GM19463 (cell line): ENCODE measurements around the gene ZMYND8.
"Not testable (repeated sequence)": the region's sequence is repeated elsewhere in the genome, so short reads cannot be mapped to it uniquely, and the experiment has no call there.

Source experiments
- ATAC-seq: cut with Tn5 transposase; IDR thresholded peaks from one replicate; pipeline ENCODE4 v1.9.1; 2021; ENCODE audit warnings: mild to moderate bottlenecking, moderate library complexity; ENCODE audit not compliant: unreplicated experiment

ZMYND8 gene

GRCh38 chr20:47253872-47254271 lies 102.6 kb downstream of the ZMYND8 start:
- no peak for ATAC-seq

GRCh38 chr20:47252879-47253307 lies 103.6 kb downstream of the ZMYND8 start:
- no peak for ATAC-seq

- ATAC-seq, result no peak
These were observed 105.1 kb downstream of the ZMYND8 start for GRCh38 chr20:47251154-47252020.

- no peak for ATAC-seq
These were observed 106.1 kb downstream of the ZMYND8 start for GRCh38 chr20:47250360-47250759.

GRCh38 chr20:47249913-47250312 lies 106.6 kb downstream of the ZMYND8 start:
- ATAC-seq, result no peak

- no peak for ATAC-seq
These were observed 108.0 kb downstream of the ZMYND8 start for GRCh38 chr20:47248448-47248966.

- no peak for ATAC-seq
These were observed 108.5 kb downstream of the ZMYND8 start for GRCh38 chr20:47247972-47248371.

GRCh38 chr20:47246061-47246777 lies 110.3 kb downstream of the ZMYND8 start:
- no peak for ATAC-seq

GRCh38 chr20:47245166-47245565 lies 111.3 kb downstream of the ZMYND8 start:
- not testable (repeated sequence) for ATAC-seq

- ATAC-seq, result no peak
These were observed 112.0 kb downstream of the ZMYND8 start for GRCh38 chr20:47244451-47244850.

GRCh38 chr20:47243532-47244305 lies 112.8 kb downstream of the ZMYND8 start:
- no peak for ATAC-seq

GRCh38 chr20:47243003-47243402 lies 113.5 kb downstream of the ZMYND8 start:
- no peak for ATAC-seq

GRCh38 chr20:47241345-47241781 lies 115.1 kb downstream of the ZMYND8 start:
- no peak for ATAC-seq

GRCh38 chr20:47240096-47240495 lies 116.4 kb downstream of the ZMYND8 start:
- not testable (repeated sequence) for ATAC-seq

GRCh38 chr20:47239719-47240067 lies 116.8 kb downstream of the ZMYND8 start:
- ATAC-seq, result no peak

GRCh38 chr20:47238780-47239718 lies 117.5 kb downstream of the ZMYND8 start:
- ATAC-seq, result no peak

- no peak for ATAC-seq
These were observed 118.8 kb downstream of the ZMYND8 start for GRCh38 chr20:47237715-47238114.

- no peak for ATAC-seq
These were observed 119.9 kb downstream of the ZMYND8 start for GRCh38 chr20:47236639-47236900.

- no peak for ATAC-seq
These were observed 120.5 kb downstream of the ZMYND8 start for GRCh38 chr20:47235853-47236638.
